SKM-1 treated with dmso at 0.1 percent for 144 hours (cell line): ENCODE results near the gene GAS5.

Experiments
- DNase-seq: peaks from one replicate; lab custom pipeline; 2025; ENCODE audit not compliant: unreplicated experiment; lab: John Stamatoyannopoulos, UW

GAS5 gene

DNA sequence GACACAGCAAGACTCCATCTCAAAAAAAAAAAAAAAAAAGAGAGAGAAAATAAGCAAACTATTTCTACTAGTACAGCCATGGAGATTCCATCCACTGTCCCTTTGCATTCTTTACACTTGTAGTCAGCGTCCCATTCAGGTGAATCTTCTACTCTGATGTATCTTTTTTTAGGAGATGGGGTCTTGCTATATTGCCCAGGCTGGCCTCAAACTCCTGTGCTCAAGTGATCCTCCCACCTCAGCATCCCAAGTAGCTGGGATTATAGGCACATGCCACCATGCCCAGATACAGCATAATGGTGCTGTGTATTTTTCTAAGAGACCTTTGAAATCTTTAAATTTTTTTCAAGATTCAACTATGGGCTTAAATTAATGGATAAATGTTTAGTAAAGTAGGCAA, 35.0 kb downstream of the GAS5 start:
- no peak for DNase-seq

- no peak for DNase-seq
Measured at GRCh38 chr1:173827611-173828010, 40.2 kb downstream of the GAS5 start.

GRCh38 chr1:173824315-173825081, 43.3 kb downstream of the GAS5 start, which contains the start of the genes CENPL and DARS2:
Gene CENPL (minus strand): TSS chr1:173824883. CDS start chr1:173811299, 13,584 bp downstream.
Gene DARS2 (plus strand): TSS chr1:173824673. CDS start chr1:173825230, 557 bp downstream.
- DNase-seq = peak; percentile 100

DNA sequence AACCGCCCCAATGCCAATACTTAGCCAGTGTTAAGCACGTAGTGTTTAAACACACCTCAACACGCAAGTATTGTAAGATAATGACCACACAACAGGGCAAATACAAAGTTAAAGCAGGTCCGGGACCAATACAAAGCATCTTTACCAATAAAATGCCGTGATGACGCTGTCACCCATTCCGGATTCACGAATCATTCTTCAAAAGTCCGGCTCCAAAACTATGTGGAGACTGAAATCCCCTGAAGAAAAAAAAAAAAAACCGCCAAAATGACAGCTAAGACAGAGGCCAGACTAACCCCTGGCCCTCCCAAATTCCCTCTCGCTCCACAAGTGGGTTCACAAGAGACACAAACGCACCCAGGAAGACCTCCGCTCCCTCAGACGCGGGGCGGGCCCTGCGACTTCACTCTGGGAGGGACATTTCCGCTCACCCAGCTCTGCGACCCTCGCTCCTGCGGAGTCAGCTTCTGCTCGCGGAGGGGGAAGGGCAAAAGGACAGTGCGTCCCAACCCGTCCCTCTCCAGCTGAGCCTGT, 43.9 kb downstream of the GAS5 start:
- no peak for DNase-seq

GRCh38 chr1:173821680-173822079, 46.1 kb downstream of the GAS5 start:
- DNase-seq = no peak

GRCh38 chr1:173818459-173818858, 49.3 kb downstream of the GAS5 start:
- no peak for DNase-seq
